Retina (tissue), 1 donor: ENCODE results near the gene CYP11A1.

Experiments used
- DNase-seq: peaks from one replicate; pipeline ENCODE4 v3.0.0-alpha.2; 2016

The CYP11A1 gene

GRCh38 chr15:74340150-74340549 lies 27.3 kb downstream of the CYP11A1 start:
- no peak for DNase-seq

GRCh38 chr15:74339371-74339770 lies 28.1 kb downstream of the CYP11A1 start:
- DNase-seq: no peak

GRCh38 chr15:74338676-74339075 lies 28.8 kb downstream of the CYP11A1 start:
- no peak for DNase-seq

GRCh38 chr15:74337607-74338211 lies 29.7 kb downstream of the CYP11A1 start:
- no peak for DNase-seq

GRCh38 chr15:74337146-74337545 lies 30.3 kb downstream of the CYP11A1 start:
- no peak for DNase-seq

- no peak for DNase-seq
These were observed 31.1 kb downstream of the CYP11A1 start for GRCh38 chr15:74336061-74337005.

GRCh38 chr15:74335396-74335795 lies 32.0 kb downstream of the CYP11A1 start:
- DNase-seq: no peak

GRCh38 chr15:74334127-74334526 lies 33.3 kb downstream of the CYP11A1 start:
- no peak for DNase-seq

GRCh38 chr15:74333662-74334061 lies 33.8 kb downstream of the CYP11A1 start:
- no peak for DNase-seq

GRCh38 chr15:74333093-74333492 lies 34.4 kb downstream of the CYP11A1 start:
- no peak for DNase-seq

GRCh38 chr15:74332611-74333010 lies 34.8 kb downstream of the CYP11A1 start:
- no peak for DNase-seq

GRCh38 chr15:74332011-74332410 lies 35.4 kb downstream of the CYP11A1 start:
- DNase-seq: no peak

- DNase-seq: no peak
These were observed 36.5 kb downstream of the CYP11A1 start for GRCh38 chr15:74330861-74331408.

- peak; percentile 78 for DNase-seq
These were observed 39.0 kb downstream of the CYP11A1 start for GRCh38 chr15:74328331-74329056.

GRCh38 chr15:74327756-74328155 lies 39.7 kb downstream of the CYP11A1 start:
- DNase-seq: peak; percentile 85

- peak; percentile 75 for DNase-seq
These were observed 40.7 kb downstream of the CYP11A1 start for GRCh38 chr15:74326746-74327145.

GRCh38 chr15:74324714-74325113 lies 42.7 kb downstream of the CYP11A1 start:
- no peak for DNase-seq

GRCh38 chr15:74322558-74323180 lies 44.8 kb downstream of the CYP11A1 start:
- peak; percentile 90 for DNase-seq

GRCh38 chr15:74320352-74321247 lies 46.8 kb downstream of the CYP11A1 start:
- peak; percentile 92 for DNase-seq

GRCh38 chr15:74319596-74320351 lies 47.7 kb downstream of the CYP11A1 start:
- peak; percentile 89 for DNase-seq

- no peak for DNase-seq
These were observed 48.3 kb downstream of the CYP11A1 start for GRCh38 chr15:74319138-74319460.
